ENCODE measurements around the gene IPO11.

IPO11 gene

DNA sequence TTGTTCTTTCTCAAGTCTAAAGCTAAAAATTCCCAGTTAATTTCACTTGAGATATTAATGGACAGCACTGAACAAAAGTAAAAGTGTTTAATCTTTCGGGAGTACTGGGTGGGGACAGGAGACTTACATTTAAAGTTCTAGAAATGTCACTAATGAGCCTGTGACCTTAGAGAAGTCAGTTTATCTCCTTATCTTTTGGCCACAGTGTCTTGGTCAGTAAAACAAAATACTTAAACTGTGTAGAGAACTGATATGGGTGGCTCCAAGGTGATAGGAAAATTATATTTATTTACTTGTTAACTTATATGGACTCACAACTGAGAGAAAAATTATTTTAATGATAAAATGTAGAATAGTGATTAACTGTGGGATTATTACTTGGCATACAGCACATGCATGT lies 8.9 kb downstream of the IPO11 start:
- Histone ChIP-seq H2AFZ (ENCODE audit: low read depth, low read length) (no peak overlapping the region), H3K14ac (ENCODE audit: low read length in 2 of 2) (no peak overlapping the region), H2AK5ac (ENCODE audit: low read length, severe bottlenecking) (no peak overlapping the region), H3K4me1 (ENCODE audit: control insufficient read depth, insufficient read depth, low read depth, low read length) (no peaks in the 10 kb centered on the region), H3K4me3 (ENCODE audit: insufficient read depth in 1 of 2, low read depth in 1 of 2, low read length in 2 of 2) (no peak overlapping the region), H3K9me3 (ENCODE audit: control insufficient read depth, low read length) (no peaks in the 10 kb centered on the region), H3K23ac (ENCODE audit: low read length in 2 of 2) (no peak overlapping the region), H3K79me1 (replicated peaks; ENCODE audit: low read length, poor library complexity, severe bottlenecking) (peaks cover 26% of the 10 kb centered on the region), H3K27me3 (ENCODE audit: control insufficient read depth in 1 of 2, insufficient read depth in 1 of 2, low read length in 2 of 2) (no peaks in the 10 kb centered on the region), H2BK12ac (ENCODE audit: low read length in 2 of 2) (no peak overlapping the region), H2BK120ac (ENCODE audit: low read depth, low read length) (no peak overlapping the region), H3K18ac (ENCODE audit: low read depth in 1 of 2, low read length in 2 of 2) (no peak overlapping the region), H4K8ac (ENCODE audit: low read length) (no peak overlapping the region), H3K36me3 (ENCODE audit: control insufficient read depth in 1 of 2, insufficient read depth in 2 of 2, low read depth in 1 of 2, low read length in 2 of 2) (peaks cover 0 to 2% of the 10 kb centered on the region in 2 experiments), H3K9ac (ENCODE audit: low read length) (no peak overlapping the region), H3K4me2 (ENCODE audit: low read length, poor library complexity, severe bottlenecking) (no peak overlapping the region), H2BK15ac (ENCODE audit: low read depth, poor library complexity, severe bottlenecking) (no peak overlapping the region), H4K91ac (ENCODE audit: low read length) (no peak overlapping the region), H3K4ac (ENCODE audit: low read depth in 1 of 2, low read length in 2 of 2) (no peak overlapping the region), H2BK5ac (ENCODE audit: low read depth, low read length, poor library complexity, severe bottlenecking) (no peak overlapping the region), H3K27ac (ENCODE audit: low read length, poor library complexity, severe bottlenecking) (no peak overlapping the region)
- DNase-seq = no peak
- WGBS = 100% methylated on average over 1 of the region's 1 CpG

DNA sequence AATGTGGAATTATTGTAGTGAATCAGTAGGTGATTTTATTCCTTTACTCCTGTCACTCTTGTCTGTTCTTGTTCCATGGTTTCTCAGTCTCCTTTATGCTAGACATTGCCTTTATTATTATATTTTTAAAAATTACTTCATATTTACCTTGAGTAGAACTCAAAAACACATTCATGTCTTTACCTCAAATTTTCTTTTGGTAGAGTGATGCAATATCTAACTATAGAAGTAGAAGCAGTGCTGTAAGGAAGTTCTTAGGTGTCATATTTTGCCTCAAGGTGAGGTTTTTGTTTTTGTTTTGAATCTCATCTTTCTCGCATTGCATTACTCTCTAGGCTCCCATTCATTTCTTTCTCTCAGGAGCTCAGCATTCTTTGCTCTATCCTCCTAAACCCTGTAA lies 12.2 kb downstream of the IPO11 start:
- Histone ChIP-seq H3K4me1 (ENCODE audit: control insufficient read depth, insufficient read depth, low read depth, low read length) (peaks cover 2% of the 10 kb centered on the region), H3K79me1 (replicated peaks; ENCODE audit: low read length, poor library complexity, severe bottlenecking) (peaks cover 19% of the 10 kb centered on the region), H2BK120ac (ENCODE audit: low read depth, low read length) (no peak overlapping the region), H3K18ac (ENCODE audit: low read depth in 1 of 2, low read length in 2 of 2) (no peak overlapping the region), H3K4me3 (ENCODE audit: insufficient read depth in 1 of 2, low read depth in 1 of 2, low read length in 2 of 2) (no peak overlapping the region), H3K4ac (ENCODE audit: low read depth in 1 of 2, low read length in 2 of 2) (no peak overlapping the region), H4K91ac (ENCODE audit: low read length) (no peak overlapping the region), H3K23ac (ENCODE audit: low read length in 2 of 2) (no peak overlapping the region), H2BK5ac (ENCODE audit: low read depth, low read length, poor library complexity, severe bottlenecking) (no peak overlapping the region), H3K4me2 (ENCODE audit: low read length, poor library complexity, severe bottlenecking) (no peak overlapping the region), H2BK15ac (ENCODE audit: low read depth, poor library complexity, severe bottlenecking) (no peak overlapping the region), H3K27ac (ENCODE audit: low read length, poor library complexity, severe bottlenecking) (no peak overlapping the region), H2AFZ (ENCODE audit: low read depth, low read length) (no peak overlapping the region), H2BK12ac (ENCODE audit: low read length in 2 of 2) (no peak overlapping the region), H4K8ac (ENCODE audit: low read length) (no peak overlapping the region), H3K27me3 (ENCODE audit: control insufficient read depth in 1 of 2, insufficient read depth in 1 of 2, low read length in 2 of 2) (no peaks in the 10 kb centered on the region), H3K9ac (ENCODE audit: low read length) (no peak overlapping the region), H3K9me3 (ENCODE audit: control insufficient read depth, low read length) (no peaks in the 10 kb centered on the region), H2AK5ac (ENCODE audit: low read length, severe bottlenecking) (no peak overlapping the region), H3K14ac (ENCODE audit: low read length in 2 of 2) (no peak overlapping the region), H3K36me3 (ENCODE audit: control insufficient read depth in 1 of 2, insufficient read depth in 2 of 2, low read depth in 1 of 2, low read length in 2 of 2) (peaks cover 0 to 2% of the 10 kb centered on the region in 2 experiments)
- DNase-seq = no peak
- WGBS = 100% methylated on average over 1 of the region's 1 CpG

DNA sequence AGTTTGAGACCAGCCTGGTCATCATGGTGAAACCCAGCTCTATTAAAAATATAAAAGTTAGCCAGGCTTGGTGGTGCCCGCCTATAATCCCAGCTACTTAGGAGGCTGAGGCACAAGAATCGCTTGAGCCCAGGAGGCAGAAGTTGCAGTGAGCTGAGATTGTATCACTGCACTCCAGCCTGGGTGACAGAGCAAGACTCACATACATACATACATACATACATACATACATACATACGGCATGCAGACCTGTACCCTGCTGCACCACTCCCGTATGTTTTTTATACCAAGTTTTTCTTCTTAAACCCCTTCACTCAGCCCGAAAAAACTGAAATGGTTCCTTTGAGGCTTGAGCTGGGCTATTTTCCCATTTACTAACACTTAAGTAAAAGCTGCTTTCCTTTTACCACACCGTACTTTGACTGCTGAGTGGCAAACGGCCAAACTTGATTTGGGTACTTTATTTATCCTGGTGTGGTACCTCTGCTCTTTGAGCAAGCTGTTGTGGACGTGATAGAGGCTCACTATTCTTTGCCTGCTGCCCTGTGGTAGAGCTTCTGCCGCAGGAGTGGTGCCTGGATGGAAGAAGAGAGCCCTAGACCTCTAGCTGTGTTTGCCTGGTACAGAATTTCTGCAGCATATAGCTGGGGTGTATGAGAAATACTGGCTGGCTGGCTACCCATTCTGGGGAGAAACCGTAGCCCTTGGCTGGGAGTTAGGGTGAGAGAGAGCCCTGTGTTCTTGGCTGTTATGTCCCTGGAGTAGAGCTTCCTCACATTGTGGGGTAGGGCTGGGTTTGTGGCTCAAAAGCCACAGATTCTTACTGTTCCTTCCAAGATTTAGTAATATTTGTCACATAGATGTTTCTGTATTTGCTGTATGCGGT lies 19.4 kb downstream of the IPO11 start:
- no peak overlapping the region for H2BK12ac ChIP-seq (ENCODE audit: low read length in 2 of 2)
- H3K9me3 ChIP-seq (ENCODE audit: control insufficient read depth, low read length) = no peaks in the 10 kb centered on the region
- DNase-seq = no peak
- H2BK120ac ChIP-seq (ENCODE audit: low read depth, low read length) = peak overlapping the region; percentile 49
- H3K36me3 ChIP-seq (ENCODE audit: control insufficient read depth in 1 of 2, insufficient read depth in 2 of 2, low read depth in 1 of 2, low read length in 2 of 2) = peaks cover 0 to 2% of the 10 kb centered on the region in 2 experiments
- H3K4ac ChIP-seq (ENCODE audit: low read depth in 1 of 2, low read length in 2 of 2) = no peak overlapping the region
- WGBS = 93% methylated on average over 10 of the region's 11 CpGs
- H4K8ac ChIP-seq (ENCODE audit: low read length) = no peak overlapping the region
- no peak overlapping the region for H2BK5ac ChIP-seq (ENCODE audit: low read depth, low read length, poor library complexity, severe bottlenecking)
- H3K23ac ChIP-seq (ENCODE audit: low read length in 2 of 2) = no peak overlapping the region
- H3K4me3 ChIP-seq (ENCODE audit: insufficient read depth in 1 of 2, low read depth in 1 of 2, low read length in 2 of 2) = peak overlapping the region in 1 of 2 experiments; percentile 10
- H3K27me3 ChIP-seq (ENCODE audit: control insufficient read depth in 1 of 2, insufficient read depth in 1 of 2, low read length in 2 of 2) = no peaks in the 10 kb centered on the region
- H2AFZ ChIP-seq (ENCODE audit: low read depth, low read length) = no peak overlapping the region
- peak overlapping the region; percentile 25 for H3K9ac ChIP-seq (ENCODE audit: low read length)
- H2AK5ac ChIP-seq (ENCODE audit: low read length, severe bottlenecking) = no peak overlapping the region
- no peak overlapping the region for H3K27ac ChIP-seq (ENCODE audit: low read length, poor library complexity, severe bottlenecking)
- H3K79me1 ChIP-seq (replicated peaks; ENCODE audit: low read length, poor library complexity, severe bottlenecking) = peaks cover 30% of the 10 kb centered on the region
- H3K18ac ChIP-seq (ENCODE audit: low read depth in 1 of 2, low read length in 2 of 2) = no peak overlapping the region
- no peak overlapping the region for H3K14ac ChIP-seq (ENCODE audit: low read length in 2 of 2)
- H2BK15ac ChIP-seq (ENCODE audit: low read depth, poor library complexity, severe bottlenecking) = no peak overlapping the region
- peaks cover 3% of the 10 kb centered on the region for H3K4me1 ChIP-seq (ENCODE audit: control insufficient read depth, insufficient read depth, low read depth, low read length)
- H4K91ac ChIP-seq (ENCODE audit: low read length) = no peak overlapping the region
- no peak overlapping the region for H3K4me2 ChIP-seq (ENCODE audit: low read length, poor library complexity, severe bottlenecking)

DNA sequence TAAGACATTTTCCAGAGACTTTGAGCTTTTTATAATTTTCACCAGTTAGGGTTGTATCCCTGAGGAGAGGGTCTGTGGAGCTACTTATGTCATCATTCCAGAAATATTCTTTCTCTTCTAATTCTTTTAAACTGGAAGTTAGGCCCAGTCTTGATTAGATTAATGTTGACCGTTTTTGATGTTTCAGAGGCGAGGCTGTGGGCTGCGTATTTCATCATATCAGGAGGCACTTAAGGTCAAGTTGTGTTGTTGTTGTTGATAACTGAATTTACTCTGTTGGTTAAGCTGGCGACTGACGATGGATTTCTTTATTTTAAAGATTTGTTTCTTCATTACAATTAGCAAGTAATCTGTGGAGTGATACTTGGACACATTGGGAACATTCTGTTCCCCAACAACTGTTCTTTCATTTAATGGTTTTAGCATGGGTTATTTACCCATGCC lies 20.1 kb downstream of the IPO11 start:
- peaks cover 1% of the 10 kb centered on the region for H3K4me1 ChIP-seq (ENCODE audit: control insufficient read depth, insufficient read depth, low read depth, low read length)
- no peaks in the 10 kb centered on the region for H3K36me3 ChIP-seq (ENCODE audit: control insufficient read depth in 1 of 2, insufficient read depth in 2 of 2, low read depth in 1 of 2, low read length in 2 of 2)
- DNase-seq = no peak
- WGBS = 97% methylated on average over 3 of the region's 5 CpGs
- peak overlapping the region; percentile 25 for H3K9ac ChIP-seq (ENCODE audit: low read length)
- H3K4me2 ChIP-seq (ENCODE audit: low read length, poor library complexity, severe bottlenecking) = no peak overlapping the region
- no peak overlapping the region for H2BK5ac ChIP-seq (ENCODE audit: low read depth, low read length, poor library complexity, severe bottlenecking)
- no peak overlapping the region for H2BK12ac ChIP-seq (ENCODE audit: low read length in 2 of 2)
- H3K18ac ChIP-seq (ENCODE audit: low read depth in 1 of 2, low read length in 2 of 2) = no peak overlapping the region
- no peak overlapping the region for H4K91ac ChIP-seq (ENCODE audit: low read length)
- H3K23ac ChIP-seq (ENCODE audit: low read length in 2 of 2) = no peak overlapping the region
- peak overlapping the region in 1 of 2 experiments; percentile 10 for H3K4me3 ChIP-seq (ENCODE audit: insufficient read depth in 1 of 2, low read depth in 1 of 2, low read length in 2 of 2)
- H2BK120ac ChIP-seq (ENCODE audit: low read depth, low read length) = no peak overlapping the region
- no peaks in the 10 kb centered on the region for H3K9me3 ChIP-seq (ENCODE audit: control insufficient read depth, low read length)
- no peaks in the 10 kb centered on the region for H3K27me3 ChIP-seq (ENCODE audit: control insufficient read depth in 1 of 2, insufficient read depth in 1 of 2, low read length in 2 of 2)
- H3K27ac ChIP-seq (ENCODE audit: low read length, poor library complexity, severe bottlenecking) = no peak overlapping the region
- H2AK5ac ChIP-seq (ENCODE audit: low read length, severe bottlenecking) = no peak overlapping the region
- no peak overlapping the region for H4K8ac ChIP-seq (ENCODE audit: low read length)
- no peak overlapping the region for H2BK15ac ChIP-seq (ENCODE audit: low read depth, poor library complexity, severe bottlenecking)
- H3K14ac ChIP-seq (ENCODE audit: low read length in 2 of 2) = no peak overlapping the region
- no peak overlapping the region for H2AFZ ChIP-seq (ENCODE audit: low read depth, low read length)
- peaks cover 23% of the 10 kb centered on the region for H3K79me1 ChIP-seq (replicated peaks; ENCODE audit: low read length, poor library complexity, severe bottlenecking)
- H3K4ac ChIP-seq (ENCODE audit: low read depth in 1 of 2, low read length in 2 of 2) = no peak overlapping the region
